ENCODE data around the gene NKG7. TPM values are rescaled to one million over a fixed set of nuclear protein-coding genes. Genes with fewer than 3 reads are reported as not detected.
A peak's percentile ranks its signal among the peaks of the same experiment; 100 is the strongest.

NKG7 gene
- polyA plus RNA-seq, 3 donors from 2014 or later, result 7,925 to 8,923 (median 8,385) TPM

- Mint-ChIP-seq H3K27me3 (ENCODE audit: low read depth in 3 of 3) (peaks cover 4 to 13% (median 7%) of the 10 kb centered on the region in 3 donors), H3K4me3 (no peak overlapping the region), H3K27ac (peak overlapping the region in 1 of 6 donors; percentile 19), H3K36me3 (no peaks in the 10 kb centered on the region), H3K4me1 (no peaks in the 10 kb centered on the region), H3K9me3 (no peaks in the 10 kb centered on the region)
- DNase-seq, result no peak
Measured at GRCh38 chr19:51321799-51322198, 50.7 kb downstream of the NKG7 start.

Other genes with a start within 250 kb of the NKG7 start
- 10 to 100 TPM in 2 of 3 donors, 1 to 10 TPM in 1; 6.2 to 16.8 (median 11.3) TPM for gene SIGLEC9, start 247.7 kb downstream of the NKG7 start, polyA plus RNA-seq
- gene SIGLEC7, start 230.4 kb downstream of the NKG7 start, polyA plus RNA-seq, result 100 to 1,000 TPM; 108 to 213 (median 129) TPM
- gene CD33, start 147.6 kb downstream of the NKG7 start, polyA plus RNA-seq, result 10 to 100 TPM in 2 of 3 donors, 1 to 10 TPM in 1; 3.5 to 17.4 (median 10.3) TPM
- gene SIGLECL1, start 121.6 kb downstream of the NKG7 start, polyA plus RNA-seq, result not detected
- not detected for gene IGLON5, start 61.0 kb downstream of the NKG7 start, polyA plus RNA-seq
- under 1 TPM in 1 of 3 donors, not detected in 2; 0.38 TPM for gene VSIG10L, start 30.5 kb downstream of the NKG7 start, polyA plus RNA-seq
- gene ETFB, start 6.3 kb downstream of the NKG7 start, polyA plus RNA-seq, result 10 to 100 TPM; 49.9 to 74.4 (median 69.3) TPM
- gene CLDND2, start 3.7 kb downstream of the NKG7 start, polyA plus RNA-seq, result under 1 TPM in 1 of 3 donors, not detected in 2; 0.83 TPM
- gene LIM2, start 15.3 kb upstream of the NKG7 start, polyA plus RNA-seq, result 10 to 100 TPM; 19.2 to 40.0 (median 37.9) TPM
- gene C19orf84, start 17.9 kb upstream of the NKG7 start, polyA plus RNA-seq, result 1 to 10 TPM in 2 of 3 donors, not detected in 1; 1.7 to 3.8 TPM
- gene SIGLEC10, start 45.0 kb upstream of the NKG7 start, polyA plus RNA-seq, result 1 to 10 TPM in 1 of 3 donors, under 1 TPM in 2; 0.09 to 1.8 (median 0.39) TPM
- gene SIGLEC8, start 85.8 kb upstream of the NKG7 start, polyA plus RNA-seq, result not detected
- not detected for gene CEACAM18, start 105.9 kb upstream of the NKG7 start, polyA plus RNA-seq
- not detected for gene SIGLEC12, start 129.1 kb upstream of the NKG7 start, polyA plus RNA-seq
- gene SIGLEC6, start 159.0 kb upstream of the NKG7 start, polyA plus RNA-seq, result under 1 TPM in 2 of 3 donors, not detected in 1; 0.39 to 0.68 TPM
- 1 to 10 TPM in 1 of 3 donors, under 1 TPM in 2; 0.79 to 2.2 (median 0.81) TPM for gene ZNF175, start 198.6 kb upstream of the NKG7 start, polyA plus RNA-seq

Measured in immature natural killer cell (primary cell).